IPS-11a (cell line): ENCODE data around the gene SLC35F6.
"Not testable (repeated sequence)": the region's sequence is repeated elsewhere in the genome, so short reads cannot be mapped to it uniquely, and the experiment has no call there.

Source experiments
- H3K4me3 ChIP-seq: one replicate; pipeline ENCODE4 v1.5.1; 2013; ENCODE audit warnings: low read depth, low read length, control low read depth

Gene SLC35F6

DNA sequence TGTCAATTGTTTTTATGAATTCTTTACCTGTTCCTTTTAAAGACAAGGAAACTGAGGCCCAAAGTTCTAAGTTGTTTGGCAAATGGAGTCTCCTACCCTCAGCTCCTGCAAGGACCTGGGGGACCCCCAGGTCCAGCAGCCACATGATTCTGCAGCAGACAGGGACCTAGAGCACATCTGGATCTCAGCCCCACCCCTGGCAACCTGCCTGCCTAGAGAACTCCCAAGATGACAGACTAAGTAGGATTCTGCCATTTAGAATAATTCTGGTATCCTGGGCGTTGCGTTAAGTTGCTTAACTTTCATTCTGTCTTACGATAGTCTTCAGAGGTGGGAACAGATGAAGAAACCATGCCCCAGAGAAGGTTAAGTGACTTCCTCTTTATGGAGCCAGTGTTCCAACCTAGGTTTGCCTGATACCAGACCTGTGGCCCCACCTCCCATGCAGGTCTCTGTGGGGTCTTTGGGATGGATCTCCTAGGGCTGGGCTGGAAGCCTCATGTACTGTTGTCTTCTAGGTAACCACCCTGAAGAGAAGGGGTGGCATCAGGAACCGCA lies 16.2 kb downstream of the SLC35F6 start:
- H3K4me3 ChIP-seq = no peak overlapping the region

DNA sequence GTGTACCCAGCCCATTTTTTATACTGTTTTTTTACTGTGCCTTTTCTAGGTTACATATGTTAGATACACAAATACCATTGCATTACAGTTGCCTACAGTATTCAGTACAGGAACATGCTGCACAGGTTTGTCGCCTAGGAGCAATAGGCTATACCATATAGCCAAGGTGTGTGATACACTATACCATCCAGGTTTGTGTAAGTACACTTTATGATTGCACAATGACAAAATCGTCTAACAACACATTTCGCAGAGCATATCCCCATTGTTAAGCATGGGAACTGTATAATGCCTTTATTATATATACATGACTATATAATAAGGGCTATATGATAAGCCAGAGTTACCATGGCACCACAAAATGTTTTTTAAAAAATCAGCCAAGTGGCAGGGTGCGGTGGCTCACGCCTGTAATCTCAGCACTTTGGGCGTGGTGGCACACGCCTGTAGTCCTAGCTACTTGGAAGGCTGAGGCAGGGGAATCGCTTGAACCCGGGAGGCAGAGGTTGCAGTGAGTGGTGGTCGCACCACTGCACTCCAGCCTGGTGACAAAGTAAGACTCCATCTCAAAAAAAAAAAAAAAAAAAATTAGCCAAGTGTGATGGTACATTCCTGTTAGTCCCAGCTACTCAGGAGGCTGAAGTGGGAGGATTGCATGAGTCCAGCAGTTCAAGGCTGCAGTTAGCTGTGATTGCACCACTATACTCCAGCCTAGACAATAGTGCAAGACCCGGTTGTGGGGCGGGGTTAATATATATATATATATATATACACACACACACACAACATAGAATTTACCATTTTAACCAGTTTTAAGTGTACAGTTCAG lies 19.0 kb downstream of the SLC35F6 start:
- no peak overlapping the region for H3K4me3 ChIP-seq

DNA sequence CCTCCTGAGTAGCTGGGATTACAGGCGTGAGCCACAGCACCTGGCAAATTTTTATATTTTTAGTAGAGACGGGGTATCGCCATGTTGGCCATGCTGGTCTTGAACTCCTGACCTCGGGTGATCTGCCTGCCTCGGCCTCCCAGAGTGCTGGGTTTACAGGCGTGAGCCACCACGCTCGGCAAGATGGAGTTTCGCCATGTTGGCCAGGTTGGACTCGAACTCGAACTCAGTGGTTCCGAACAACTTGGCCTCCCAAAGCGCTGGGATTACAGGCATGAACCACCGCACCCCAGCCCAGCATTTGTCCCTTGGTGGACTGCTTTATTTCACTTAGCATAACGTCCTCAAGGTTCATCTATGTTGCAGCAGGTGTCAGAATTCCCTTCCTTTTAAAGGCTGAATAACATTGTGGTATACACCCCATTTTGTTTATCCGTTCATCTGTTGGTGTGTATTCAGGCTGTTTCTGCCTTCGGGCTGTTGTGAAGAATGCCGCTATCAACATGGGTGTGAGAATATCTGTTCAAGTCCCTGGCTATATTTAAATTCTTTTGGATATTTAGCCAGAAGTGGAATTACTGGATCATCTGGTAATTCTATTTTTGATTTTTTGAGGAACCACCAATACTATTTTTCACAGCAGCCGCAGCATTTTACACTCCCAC lies 20.6 kb downstream of the SLC35F6 start:
- no peak overlapping the region for H3K4me3 ChIP-seq

DNA sequence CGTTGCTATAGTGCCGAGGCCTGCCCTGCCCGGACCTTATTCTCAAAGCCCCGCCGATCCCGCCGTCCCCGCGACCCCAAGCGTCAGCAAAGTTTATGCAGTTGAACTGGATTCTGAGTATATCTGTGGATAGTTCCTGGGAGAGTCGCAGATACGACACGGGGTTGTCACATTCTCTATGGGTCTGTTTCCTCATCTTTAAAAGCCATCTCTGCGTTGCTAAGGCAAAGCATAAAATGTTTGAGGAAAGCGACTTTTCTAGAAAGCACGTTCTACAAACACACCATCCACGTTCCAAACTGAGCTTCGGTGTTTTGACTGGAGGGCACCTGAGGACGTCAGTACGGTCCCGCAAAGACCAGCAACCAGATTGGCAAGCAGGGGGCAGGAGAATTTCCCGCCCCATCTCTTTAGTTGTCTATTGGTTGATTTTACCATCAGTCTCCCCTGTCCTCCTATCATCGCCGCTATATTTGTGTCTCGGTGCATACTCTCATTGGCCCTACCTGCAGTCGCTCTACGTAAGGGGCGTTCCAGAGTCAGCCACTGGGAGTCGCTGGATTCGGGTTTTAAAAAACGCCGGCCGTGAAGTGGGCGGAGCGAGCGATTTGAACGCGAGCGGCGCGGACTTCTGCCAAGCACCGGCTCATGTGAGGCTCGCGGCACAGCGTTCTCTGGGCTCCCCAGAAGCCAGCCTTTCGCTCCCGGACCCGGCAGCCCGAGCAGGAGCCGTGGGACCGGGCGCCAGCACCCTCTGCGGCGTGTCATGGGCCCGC lies 21.5 kb downstream of the SLC35F6 start, which contains the start of gene CENPA:
TSS of gene CENPA (plus strand) at position 626 of the 776 bp plus-strand sequence. CDS start at position 767, 141 bp downstream.
- H3K4me3 ChIP-seq = peak within 1 kb of the TSS; percentile 73

DNA sequence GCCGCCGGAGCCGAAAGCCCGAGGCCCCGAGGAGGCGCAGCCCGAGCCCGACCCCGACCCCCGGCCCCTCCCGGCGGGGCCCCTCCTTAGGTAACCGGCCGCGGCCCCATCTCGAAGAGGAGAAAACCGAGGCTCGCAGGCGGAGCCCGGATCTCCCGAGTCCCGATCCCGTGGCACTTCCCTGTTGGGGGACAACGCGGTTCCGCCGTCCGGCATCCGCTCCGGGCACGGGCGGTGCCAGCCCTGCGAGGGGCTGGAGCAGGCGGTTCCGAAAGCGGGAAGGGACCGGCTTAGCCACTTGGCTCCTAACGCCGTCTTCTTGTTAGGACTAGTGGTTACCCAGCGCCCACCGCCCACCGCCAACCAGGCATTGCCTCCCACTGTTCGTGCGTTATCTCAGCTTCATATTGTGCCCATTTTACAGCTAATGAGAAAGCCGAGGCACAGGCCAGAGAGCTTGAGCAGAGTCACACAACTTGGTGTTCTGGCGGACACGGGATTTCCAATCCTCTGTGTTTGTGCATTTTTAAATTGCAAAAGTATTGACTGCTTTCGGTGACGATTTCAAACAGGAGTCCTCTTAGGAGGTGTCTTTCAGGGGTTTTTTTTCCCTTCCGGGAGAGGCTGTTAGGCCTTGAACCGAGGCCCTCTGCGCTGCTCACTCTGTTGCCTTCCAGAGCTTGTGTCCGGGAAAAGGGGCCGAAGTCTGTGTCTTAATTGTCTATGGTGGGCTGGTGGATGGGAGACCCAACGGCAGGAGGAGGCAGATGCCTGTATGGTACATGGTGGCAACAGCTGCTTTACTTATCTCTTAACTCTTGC lies 22.3 kb downstream of the SLC35F6 start:
- peak overlapping the region; percentile 73 for H3K4me3 ChIP-seq

DNA sequence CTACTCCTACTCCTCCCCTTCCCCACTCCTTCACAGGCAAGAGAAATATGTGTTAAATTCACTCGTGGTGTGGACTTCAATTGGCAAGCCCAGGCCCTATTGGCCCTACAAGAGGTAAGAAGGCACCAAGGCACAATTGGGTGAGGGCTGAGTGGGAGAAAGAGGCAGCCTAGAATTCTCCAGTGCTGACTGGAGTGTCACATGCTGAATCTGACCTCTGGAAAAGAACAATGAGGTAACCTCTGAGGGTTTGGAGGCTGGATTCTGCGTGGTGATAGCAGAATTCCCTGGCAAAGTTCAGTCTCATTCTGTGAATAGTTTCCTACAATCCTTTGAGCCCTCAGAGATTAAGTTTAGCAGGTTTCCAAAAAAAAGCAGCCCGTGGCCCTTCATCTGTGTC lies 28.6 kb downstream of the SLC35F6 start:
- H3K4me3 ChIP-seq = no peak overlapping the region

DNA sequence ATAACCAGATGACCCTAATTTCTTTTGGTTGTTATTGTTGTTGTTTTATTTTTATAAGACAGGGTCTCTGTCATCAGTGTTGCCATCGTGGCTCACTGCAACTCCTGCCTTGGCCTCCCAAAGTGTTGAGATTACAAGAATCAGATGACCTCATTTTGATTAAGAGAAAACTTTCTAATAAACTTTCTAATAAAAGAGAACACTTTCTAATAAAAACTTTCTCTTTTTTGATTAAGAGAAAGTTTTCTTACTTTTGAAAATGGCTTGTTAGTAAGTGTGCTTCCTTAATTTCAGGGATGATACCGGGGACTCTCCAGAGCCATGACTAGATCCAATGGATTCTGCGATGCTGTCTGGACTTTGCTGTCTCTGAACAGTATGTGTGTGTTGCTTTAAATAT lies 29.4 kb downstream of the SLC35F6 start:
- H3K4me3 ChIP-seq = no peak overlapping the region

DNA sequence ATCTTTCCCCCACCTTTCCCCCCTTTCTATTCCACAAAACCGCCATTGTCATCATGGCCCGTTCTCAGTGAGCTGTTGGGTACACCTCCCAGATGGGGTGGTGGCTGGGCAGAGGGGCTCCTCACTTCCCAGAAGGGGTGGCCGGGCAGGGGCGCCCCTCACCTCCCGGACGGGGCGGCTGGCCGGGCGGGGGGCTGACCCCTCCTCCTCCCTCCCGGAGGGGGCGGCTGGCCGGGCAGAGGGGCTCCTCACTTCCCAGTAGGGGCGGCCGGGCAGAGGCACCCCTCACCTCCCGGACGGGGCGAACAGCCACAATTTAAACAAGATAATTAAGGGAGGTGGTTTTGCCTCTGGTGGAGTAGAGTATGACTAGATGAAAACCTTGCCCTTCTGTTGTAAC lies 31.1 kb downstream of the SLC35F6 start:
- H3K4me3 ChIP-seq = not testable (repeated sequence)

DNA sequence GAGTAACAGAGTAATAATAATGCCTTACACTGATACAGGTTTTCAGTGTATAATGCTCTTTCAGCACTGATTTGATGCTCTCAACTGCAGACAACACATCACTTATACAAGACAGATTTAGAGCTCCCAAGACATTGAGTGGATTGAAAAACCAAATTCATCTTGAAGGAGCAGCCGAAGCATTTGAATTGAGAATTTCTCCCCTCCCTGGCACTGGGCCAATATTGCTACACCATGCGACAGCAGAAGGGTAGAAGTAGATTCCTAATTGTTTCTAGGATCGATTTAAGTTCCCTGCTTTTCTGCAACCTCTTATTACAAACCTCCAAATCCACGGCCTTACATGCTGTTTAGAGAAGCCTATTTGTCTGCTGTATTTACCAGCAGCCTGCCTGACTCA lies 37.2 kb downstream of the SLC35F6 start:
- H3K4me3 ChIP-seq = no peak overlapping the region

DNA sequence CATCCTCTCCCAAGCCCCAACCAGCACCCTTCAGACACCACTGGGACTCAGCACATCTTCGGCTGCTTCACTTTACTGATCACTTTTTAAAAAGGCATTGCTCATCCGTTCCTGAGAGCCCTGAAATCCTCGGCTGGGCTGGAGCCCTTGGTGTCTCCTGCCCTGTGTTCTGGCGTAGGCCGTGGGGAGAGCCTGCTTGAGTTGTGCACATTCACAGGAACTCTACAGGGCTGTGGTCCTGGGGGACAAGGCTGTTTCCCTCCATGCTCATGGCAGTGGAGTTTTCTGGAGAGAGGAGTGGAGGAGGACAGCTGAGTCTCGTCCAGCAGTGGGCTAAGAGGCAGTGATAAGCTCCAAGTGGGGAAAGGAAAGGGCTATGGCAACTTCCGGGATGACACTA lies 37.7 kb downstream of the SLC35F6 start:
- H3K4me3 ChIP-seq = no peak overlapping the region

DNA sequence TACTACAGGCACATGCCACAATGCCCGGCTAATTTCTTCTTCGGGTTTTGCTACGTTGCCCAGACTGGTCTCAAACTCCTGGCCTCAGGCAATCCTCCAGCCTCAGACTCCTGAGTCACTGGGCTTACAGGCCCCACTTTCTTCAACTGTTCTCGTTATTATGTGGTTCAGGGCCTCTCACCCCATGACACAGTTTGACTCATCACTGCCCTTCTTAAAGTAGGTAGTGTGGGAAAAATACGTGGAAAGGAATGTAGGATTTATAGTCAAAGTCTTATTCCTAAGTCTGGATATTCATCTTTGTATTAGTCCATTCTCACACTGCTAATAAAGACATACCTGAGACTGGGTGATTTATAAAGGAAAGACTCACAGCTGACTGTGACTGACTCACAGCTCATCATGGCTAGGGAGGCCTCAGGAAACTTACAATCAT lies 41.2 kb downstream of the SLC35F6 start:
- no peak overlapping the region for H3K4me3 ChIP-seq

DNA sequence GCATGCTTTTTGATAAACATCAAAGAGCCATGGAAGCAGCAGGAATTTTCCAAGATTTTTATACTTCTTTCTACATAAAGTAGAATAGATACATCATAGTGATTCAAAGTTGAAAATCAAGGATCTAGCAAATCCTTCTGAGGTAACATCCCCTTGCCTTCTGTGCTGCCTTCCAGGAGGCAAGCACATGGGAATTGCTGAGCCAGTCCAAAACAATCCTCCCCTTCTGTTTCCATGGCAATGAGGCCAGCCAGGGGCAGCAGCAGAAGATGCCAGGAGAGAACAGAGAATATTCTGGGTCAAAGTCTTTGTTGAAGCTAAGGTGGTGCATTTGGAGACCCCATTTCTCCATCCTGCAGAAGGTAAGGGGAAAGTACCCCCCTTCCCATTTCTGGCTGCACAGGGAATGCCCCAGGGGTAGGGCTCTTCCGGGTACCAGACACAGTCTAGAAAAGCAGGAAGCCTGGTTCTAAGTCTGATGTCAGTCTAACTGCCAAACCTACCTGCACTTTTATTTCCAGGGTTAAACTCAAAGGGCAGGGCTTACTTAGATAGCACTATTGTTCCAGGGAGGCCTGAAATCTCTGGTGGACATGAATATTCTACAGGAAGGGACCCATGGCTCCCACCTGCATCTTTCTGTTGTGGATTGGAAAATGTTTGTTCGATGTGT lies 43.8 kb downstream of the SLC35F6 start:
- H3K4me3 ChIP-seq = no peak overlapping the region

DNA sequence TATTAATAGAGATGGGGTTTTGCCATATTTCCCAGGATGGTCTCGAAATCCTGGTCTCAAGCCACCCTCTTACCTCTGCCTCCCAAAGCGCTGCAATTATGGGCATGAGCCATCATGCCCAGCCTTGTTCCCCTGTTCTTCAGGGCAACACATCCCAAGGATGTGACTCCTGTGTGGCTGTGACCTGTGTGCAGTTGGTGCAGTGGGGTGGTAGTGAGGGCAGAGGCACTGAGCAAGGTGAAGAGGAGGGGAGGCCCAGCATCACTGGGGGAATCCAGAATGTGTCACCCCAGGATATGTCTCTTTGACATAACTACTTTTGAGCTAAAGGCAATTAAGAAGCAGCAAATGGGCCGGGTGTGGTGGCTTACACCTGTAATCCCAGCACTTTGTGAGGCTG lies 45.1 kb downstream of the SLC35F6 start:
- no peak overlapping the region for H3K4me3 ChIP-seq

DNA sequence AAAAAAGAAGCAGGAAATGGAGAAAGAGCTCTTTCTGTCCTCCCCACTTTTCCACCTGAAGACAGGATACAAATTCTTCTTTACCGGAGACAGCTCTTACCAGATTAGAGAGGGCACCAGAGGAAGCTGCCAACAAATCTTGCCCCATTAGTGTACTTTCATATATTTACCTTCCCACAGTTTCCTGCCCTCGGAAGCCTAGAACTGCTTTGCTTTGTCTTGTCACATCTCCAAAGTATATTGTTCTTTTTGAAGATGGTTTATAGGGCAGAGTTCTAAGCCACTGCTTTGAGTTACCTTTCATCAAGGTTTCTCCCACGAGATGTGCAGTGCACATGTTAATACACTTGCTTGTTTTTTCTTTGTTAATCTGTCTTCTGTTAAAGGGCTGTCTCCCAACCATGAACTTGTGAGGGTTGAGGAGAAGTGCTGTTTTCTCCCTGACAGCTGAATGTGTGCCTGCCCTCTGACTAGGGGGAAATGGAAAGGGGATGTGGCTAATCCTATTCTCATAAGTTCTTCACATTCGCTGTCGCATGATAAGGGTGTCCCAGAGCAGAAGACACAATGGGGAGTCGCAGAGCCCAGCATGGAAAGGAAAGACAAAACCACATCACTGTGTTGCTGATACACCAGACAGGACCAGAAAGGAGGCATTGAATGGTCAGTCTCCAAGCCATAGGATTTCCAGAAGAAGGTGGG lies 45.9 kb downstream of the SLC35F6 start:
- H3K4me3 ChIP-seq = no peak overlapping the region

DNA sequence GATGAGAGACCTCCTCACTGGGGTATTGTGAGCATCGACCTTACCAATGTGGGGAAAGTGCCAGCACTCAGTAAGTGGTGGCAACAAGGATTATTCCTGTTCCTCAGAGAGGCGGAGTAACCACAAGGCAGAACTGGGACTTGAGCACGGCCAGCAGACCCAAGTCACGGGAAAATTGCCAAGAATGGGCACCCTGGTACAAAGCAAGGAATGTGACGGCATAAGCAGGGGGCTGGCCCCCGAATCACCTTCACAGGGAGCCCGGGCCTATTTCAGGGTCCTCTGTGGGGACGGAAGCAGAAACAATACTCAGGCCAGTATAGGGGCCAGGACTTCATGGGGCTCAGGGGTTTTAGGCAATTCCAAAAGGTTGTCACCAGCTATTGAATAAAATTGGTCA lies 47.2 kb downstream of the SLC35F6 start:
- H3K4me3 ChIP-seq = no peak overlapping the region

DNA sequence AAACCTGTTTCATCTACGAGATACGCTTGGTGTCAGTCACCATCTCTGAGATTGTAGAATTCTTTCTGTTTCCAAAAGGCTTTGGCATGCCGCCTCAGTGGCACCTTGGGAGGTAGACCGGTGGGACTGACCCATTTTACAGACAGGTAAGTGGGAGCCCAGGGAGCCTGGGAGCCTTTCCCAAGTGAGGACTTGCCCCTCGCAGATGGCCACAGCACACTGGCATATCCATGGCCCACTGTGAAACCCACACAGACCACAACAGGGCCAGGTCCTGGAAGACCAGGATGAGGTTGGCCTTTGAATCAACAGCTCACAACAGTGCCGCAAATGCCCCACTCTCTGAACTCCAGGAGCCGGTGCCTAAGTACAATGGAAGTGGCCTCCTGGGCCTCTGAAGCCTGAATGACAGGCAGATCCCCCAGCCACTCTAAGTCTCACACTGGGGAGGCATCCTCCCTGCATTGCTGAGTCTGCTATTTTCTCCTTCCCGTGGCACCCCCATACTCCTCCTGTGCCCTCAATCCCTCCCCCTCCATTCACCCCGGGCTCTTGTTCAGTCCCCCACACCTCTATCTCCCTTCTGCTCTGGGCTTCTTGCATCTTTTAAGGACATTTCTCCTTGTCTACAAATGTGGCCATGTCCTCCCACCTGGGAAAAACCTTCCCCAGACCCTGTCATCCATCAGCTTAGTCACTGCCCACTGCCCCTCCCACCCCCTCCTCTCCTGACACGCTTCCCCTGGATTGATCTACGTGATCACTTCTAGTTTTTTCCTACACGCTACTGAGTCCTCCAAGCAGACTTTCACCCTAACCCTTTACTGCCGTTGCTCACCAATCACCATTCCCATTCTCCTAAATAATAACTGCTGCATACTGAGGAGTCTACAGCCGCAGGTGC lies 48.0 kb downstream of the SLC35F6 start:
- H3K4me3 ChIP-seq = no peak overlapping the region

DNA sequence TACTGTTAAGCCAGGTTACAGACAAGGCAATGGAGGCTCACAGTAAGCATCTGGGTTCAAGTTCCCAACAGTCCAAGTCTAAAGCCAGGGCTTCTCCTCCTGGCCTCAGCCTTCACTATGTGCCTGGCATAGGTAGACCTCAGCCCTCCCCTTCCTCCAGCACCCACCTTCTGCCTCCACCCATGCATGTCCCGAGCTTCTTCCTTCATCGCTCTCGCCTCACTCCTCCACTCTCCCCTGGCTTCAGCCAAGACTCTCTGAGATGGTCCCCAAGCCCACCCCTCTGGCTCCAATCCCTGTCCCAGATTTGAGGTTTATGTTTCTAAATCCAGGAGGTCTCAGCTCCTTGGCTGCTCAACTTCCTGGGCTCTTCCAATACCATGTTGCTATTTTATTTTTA lies 48.6 kb downstream of the SLC35F6 start:
- no peak overlapping the region for H3K4me3 ChIP-seq

DNA sequence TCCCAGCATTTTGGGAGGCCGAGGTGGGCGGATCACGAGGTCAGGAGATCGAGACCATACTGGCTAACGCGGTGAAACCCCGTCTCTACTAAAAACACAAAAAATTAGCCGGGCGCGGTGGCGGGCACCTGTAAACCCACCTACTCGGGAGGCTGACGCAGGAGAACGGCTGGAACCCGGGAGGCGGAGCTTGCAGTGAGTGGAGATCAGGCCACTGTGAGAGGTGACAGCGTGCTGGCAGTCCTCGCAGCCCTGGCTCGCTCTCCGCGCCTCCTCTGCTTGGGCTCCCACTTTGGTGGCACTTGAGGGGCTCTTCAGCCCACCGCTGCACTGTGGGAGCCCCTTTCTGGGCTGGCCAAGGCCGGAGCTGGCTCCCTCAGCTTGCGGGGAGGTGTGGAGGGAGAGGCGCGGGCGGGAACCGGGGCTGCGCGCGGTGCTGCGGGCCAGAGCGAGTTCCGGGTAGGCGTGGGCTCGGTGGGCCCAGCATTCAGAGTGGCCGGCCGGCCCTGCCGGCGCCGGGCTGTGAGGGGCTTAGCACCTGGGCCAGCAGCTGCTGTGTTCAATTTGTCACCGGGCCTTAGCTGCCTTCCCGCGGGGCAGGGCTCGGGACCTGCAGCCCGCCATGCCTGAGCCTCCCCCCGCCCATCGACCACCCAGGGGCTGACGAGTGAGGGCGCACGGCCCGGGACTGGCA lies 50.1 kb downstream of the SLC35F6 start:
- not testable (repeated sequence) for H3K4me3 ChIP-seq
